Gastrocnemius medialis (tissue), 4 donors: ENCODE results near the gene ELK4.

Experiments used
- CTCF ChIP-seq, 5 experiments: fragments of 450-650 bp in 3 of 5; fragments of 200-600 bp in 2 of 5; sonication (generic) in 2 of 5; IDR thresholded peaks in 4 of 5; conservative IDR thresholded peaks in 1 of 5; 1 replicate in 4 of 5; 2 replicates in 1 of 5; pipeline ENCODE4 v1.5.1; 2016 to 2019; ENCODE audit warnings: antibody characterized with exemption in 5 of 5, mild to moderate bottlenecking in 3 of 5, moderate library complexity in 3 of 5
- POLR2A ChIP-seq, 2 donors: fragments of 450-650 bp; IDR thresholded peaks; one replicate each; pipeline ENCODE4 v1.6.1; 2017; ENCODE audit warnings: antibody characterized with exemption in 2 of 2, mild to moderate bottlenecking in 2 of 2, moderate library complexity in 2 of 2

DNA sequence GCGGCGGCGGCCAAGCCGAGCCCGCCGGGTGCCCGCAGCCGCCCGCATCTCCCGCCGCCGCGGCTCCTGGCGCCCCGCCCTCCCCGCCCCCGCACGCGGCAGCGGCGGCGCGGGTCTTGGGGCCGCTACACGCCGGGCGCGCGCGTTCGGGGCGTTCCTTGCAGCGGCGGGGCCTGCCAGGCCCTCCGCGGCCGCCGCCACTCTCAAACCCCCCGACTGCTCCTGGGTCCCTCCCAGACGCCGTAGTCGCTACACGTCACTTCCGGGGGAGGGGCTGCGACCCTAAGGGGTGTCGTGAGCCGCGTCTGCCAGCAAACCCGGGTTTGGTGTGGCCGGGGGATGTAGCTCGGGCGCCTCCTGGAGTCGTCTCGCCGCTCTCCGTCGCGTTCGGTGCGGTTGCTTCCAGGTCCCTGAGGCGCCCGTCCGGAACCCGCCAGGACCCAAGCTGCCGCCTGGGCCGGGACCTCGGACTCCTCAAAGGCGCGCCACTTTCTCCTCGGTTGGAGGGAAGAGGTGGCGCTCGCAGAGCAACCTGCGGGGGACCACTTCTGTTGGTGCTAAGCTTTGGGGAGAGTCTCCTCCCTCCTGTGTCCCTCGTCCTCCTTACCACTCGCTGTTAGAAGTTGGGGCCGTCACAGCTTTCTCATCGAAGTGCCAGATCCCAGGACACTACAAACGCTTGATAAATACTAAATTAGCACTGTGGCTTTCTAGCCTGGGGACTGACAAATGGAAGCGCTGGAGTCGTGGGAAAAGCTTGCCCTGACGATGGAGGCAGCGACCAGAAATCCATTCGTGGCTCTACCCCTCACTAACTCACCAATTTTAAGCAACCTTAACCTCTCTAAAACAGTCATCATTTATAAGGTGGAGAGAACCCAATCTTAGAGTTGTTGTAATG lies at the start of gene ELK4:
- TF ChIP-seq CTCF (IDR thresholded peaks at IDR 0.05 in 4 of 5, conservative IDR thresholded peaks at IDR 0.05 in 1 of 5) (peak; percentile 54 to 78 (median 68)), POLR2A (IDR thresholded peaks at IDR 0.05) (peak; percentile 98)
